Cerebellar cortex (tissue), 1 donor: Measurements from ENCODE around the gene HOXA11.

Experiments used
- DNase-seq: peaks from one replicate; pipeline ENCODE4 v3.0.0-alpha.2; 2015; ENCODE audit warnings: low spot score

HOXA11 gene

GRCh38 chr7:27169658-27170425, 15.2 kb downstream of the HOXA11 start:
- DNase-seq, result peak; percentile 61

GRCh38 chr7:27168265-27168947, 16.6 kb downstream of the HOXA11 start:
- DNase-seq, result peak; percentile 43

- peak; percentile 23 for DNase-seq
These were observed 17.1 kb downstream of the HOXA11 start for GRCh38 chr7:27167916-27168264.

- peak; percentile 43 for DNase-seq
These were observed 18.2 kb downstream of the HOXA11 start for GRCh38 chr7:27166531-27167505.

- peak; percentile 52 for DNase-seq
These were observed 19.0 kb downstream of the HOXA11 start for GRCh38 chr7:27165996-27166530.

- DNase-seq, result peak; percentile 68
These were observed 19.7 kb downstream of the HOXA11 start, which contains the start of gene HOXA9 for GRCh38 chr7:27165089-27165995. TSS of gene HOXA9 (minus strand) at chr7:27165537. CDS start at chr7:27165457, 80 bp downstream.

GRCh38 chr7:27164367-27165088, 20.5 kb downstream of the HOXA11 start:
- peak; percentile 26 for DNase-seq

GRCh38 chr7:27164045-27164366, 21.0 kb downstream of the HOXA11 start:
- DNase-seq, result no peak

- no peak for DNase-seq
These were observed 21.6 kb downstream of the HOXA11 start for GRCh38 chr7:27163288-27164044.

GRCh38 chr7:27162561-27163287, 22.3 kb downstream of the HOXA11 start:
- DNase-seq, result no peak

- DNase-seq, result no peak
These were observed 23.1 kb downstream of the HOXA11 start for GRCh38 chr7:27161721-27162560.

- DNase-seq, result peak; percentile 73
These were observed 23.8 kb downstream of the HOXA11 start for GRCh38 chr7:27161214-27161720.

GRCh38 chr7:27160546-27161213, 24.4 kb downstream of the HOXA11 start:
- peak; percentile 79 for DNase-seq

GRCh38 chr7:27160145-27160545, 24.9 kb downstream of the HOXA11 start:
- DNase-seq, result no peak

GRCh38 chr7:27159266-27160144, 25.5 kb downstream of the HOXA11 start:
- no peak for DNase-seq
